H1 (cell line): ENCODE data around the gene ZNF202. TPM values are rescaled to one million over a fixed set of nuclear protein-coding genes. Genes with fewer than 3 reads are reported as not detected.

Experiments used
- CTCF ChIA-PET: fragments of 300-600 bp; sonication (Branson Sonifier 250); formaldehyde crosslinking; loops from one replicate; lab custom pipeline; 2021; ENCODE audit not compliant: partially characterized antibody; lab: Charles Lee
- POLR2A ChIA-PET: fragments of 300-600 bp; sonication (Branson Sonifier 250); formaldehyde crosslinking; loops from one replicate; lab custom pipeline; 2021; ENCODE audit warnings: inconsistent platforms; ENCODE audit not compliant: partially characterized antibody; lab: Charles Lee
- DNase-seq, 2 experiments: peaks; one replicate each; pipeline versions ENCODE4 v3.0.0 to v3.0.0-alpha.2; 2010 to 2022; ENCODE audit warnings: low spot score in 2 of 2, low read depth in 1 of 2, mixed read lengths in 1 of 2
- FAIRE-seq: peaks from 2 replicates; lab custom pipeline; 2011; peaks lifted over from hg19 to GRCh38; lab: Jason Lieb, UNC
- H2AFZ ChIP-seq: 2 replicates; pipeline ENCODE4 v1.8.1; 2012; ENCODE audit warnings: low read length, inconsistent platforms
- H2AK5ac ChIP-seq: 2 replicates; pipeline ENCODE4 v1.6.1; 2013; ENCODE audit warnings: low read depth, low read length
- H2BK120ac ChIP-seq: replicated peaks from 2 replicates; pipeline ENCODE3; 2013; ENCODE audit warnings: low read depth, low read length, inconsistent platforms
- H2BK12ac ChIP-seq: 2 replicates; pipeline ENCODE4 v1.6.1; 2013; ENCODE audit warnings: low read depth, low read length
- H2BK15ac ChIP-seq: 2 replicates; pipeline ENCODE4 v1.6.1; 2013; ENCODE audit warnings: low read length
- H2BK20ac ChIP-seq: 2 replicates; pipeline ENCODE4 v1.6.1; 2013; ENCODE audit warnings: low read length
- H2BK5ac ChIP-seq: 2 replicates; pipeline ENCODE4 v1.6.1; 2013; ENCODE audit warnings: low read depth, low read length
- H3K14ac ChIP-seq: 2 replicates; pipeline ENCODE4 v1.6.1; 2013; ENCODE audit warnings: inconsistent platforms; ENCODE audit not compliant: insufficient read length
- H3K18ac ChIP-seq: 2 replicates; pipeline ENCODE4 v1.6.1; 2013; ENCODE audit warnings: low read length; ENCODE audit errors: extremely low read depth
- H3K23ac ChIP-seq: 2 replicates; pipeline ENCODE4 v1.6.1; 2013; ENCODE audit warnings: inconsistent platforms; ENCODE audit not compliant: insufficient read length
- H3K23me2 ChIP-seq: 2 replicates; pipeline ENCODE4 v1.6.1; 2013; ENCODE audit warnings: low read depth, low read length
- H3K27ac ChIP-seq: 2 replicates; pipeline ENCODE4 v1.6.1; 2011; ENCODE audit warnings: low read depth, low read length, inconsistent platforms
- H3K27me3 ChIP-seq, 4 experiments: replicated peaks in 1 of 4; 1 replicate in 1 of 4; 2 replicates in 3 of 4; pipeline versions ENCODE4 v1.6.1 to v1.8.1; 2011 to 2013; ENCODE audit warnings: low read length in 3 of 4, mild to moderate bottlenecking in 3 of 4, inconsistent platforms in 2 of 4, mixed read lengths in 2 of 4, moderate library complexity in 1 of 4; ENCODE audit not compliant: control insufficient read depth in 3 of 4, insufficient read depth in 3 of 4; ENCODE audit errors: extremely low read depth in 1 of 4
- H3K36me3 ChIP-seq, 4 experiments: 2 replicates each; pipeline versions ENCODE4 v1.6.1 to v1.8.1; 2011 to 2013; ENCODE audit warnings: mild to moderate bottlenecking in 4 of 4, low read length in 3 of 4, moderate library complexity in 2 of 4, control low read depth in 1 of 4, inconsistent platforms in 1 of 4; ENCODE audit not compliant: insufficient read depth in 4 of 4, control insufficient read depth in 2 of 4
- H3K4ac ChIP-seq: replicated peaks from 2 replicates; pipeline ENCODE3; 2013; ENCODE audit warnings: low read length, low read depth, mixed read lengths, inconsistent platforms; ENCODE audit not compliant: insufficient read length
- H3K4me1 ChIP-seq, 4 experiments: replicated peaks in 1 of 4; 1 replicate in 1 of 4; 2 replicates in 3 of 4; pipeline versions ENCODE4 v1.6.1 to v1.8.1; 2011 to 2013; ENCODE audit warnings: low read length in 3 of 4, inconsistent platforms in 2 of 4, mixed read lengths in 1 of 4; ENCODE audit not compliant: insufficient read depth in 4 of 4, control insufficient read depth in 3 of 4
- H3K4me2 ChIP-seq, 2 experiments: 2 replicates each; pipeline versions ENCODE4 v1.6.1 to v1.8.1; 2011 to 2013; ENCODE audit warnings: low read depth in 2 of 2, low read length in 2 of 2, control low read depth in 1 of 2, inconsistent platforms in 1 of 2, mild to moderate bottlenecking in 1 of 2; ENCODE audit not compliant: insufficient read depth in 1 of 2
- H3K4me3 ChIP-seq, 4 experiments: fragments of 200-600, 300-600 bp in 1 of 4; sonication (generic), shearing (Covaris generic), sonication (Bioruptor Twin) in 1 of 4; 2 replicates each; pipeline versions ENCODE4 v1.5.1 to v1.8.1; 2011 to 2016; ENCODE audit warnings: low read length in 4 of 4, low read depth in 3 of 4, control low read depth in 2 of 4, inconsistent platforms in 2 of 4, mild to moderate bottlenecking in 2 of 4, mixed read lengths in 1 of 4, moderate library complexity in 1 of 4; ENCODE audit not compliant: insufficient read depth in 2 of 4; ENCODE audit errors: extremely low read depth in 1 of 4
- H3K56ac ChIP-seq: replicated peaks from 2 replicates; pipeline ENCODE3; 2013; ENCODE audit warnings: low read depth, mild to moderate bottlenecking, mixed read lengths, low read length, inconsistent platforms; ENCODE audit not compliant: insufficient read length
- H3K79me1 ChIP-seq: 2 replicates; pipeline ENCODE4 v1.6.1; 2013; ENCODE audit warnings: low read depth, low read length, control low read depth
- H3K79me2 ChIP-seq, 2 experiments: 2 replicates each; pipeline versions ENCODE4 v1.6.1 to v1.8.1; 2012 to 2013; ENCODE audit warnings: low read length in 2 of 2, mild to moderate bottlenecking in 2 of 2, inconsistent platforms in 1 of 2; ENCODE audit not compliant: insufficient read depth in 2 of 2, control insufficient read depth in 1 of 2
- H3K9ac ChIP-seq, 4 experiments: replicated peaks in 1 of 4; 1 replicate in 1 of 4; 2 replicates in 3 of 4; pipeline versions ENCODE4 v1.6.1 to v1.8.1; 2011 to 2013; ENCODE audit warnings: low read depth in 3 of 4, low read length in 3 of 4, control low read depth in 2 of 4, mild to moderate bottlenecking in 2 of 4, moderate library complexity in 2 of 4, inconsistent platforms in 1 of 4; ENCODE audit errors: extremely low read depth in 1 of 4
- H3K9me3 ChIP-seq, 2 experiments: 2 replicates each; pipeline versions ENCODE4 v1.6.1 to v1.8.1; 2012 to 2013; ENCODE audit warnings: mild to moderate bottlenecking in 2 of 2, moderate library complexity in 2 of 2, control low read depth in 1 of 2, inconsistent platforms in 1 of 2, low read depth in 1 of 2, low read length in 1 of 2, mixed read lengths in 1 of 2; ENCODE audit not compliant: insufficient read depth in 2 of 2
- H4K20me1 ChIP-seq, 2 experiments: replicated peaks in 1 of 2; 2 replicates each; pipeline versions ENCODE3 to v1.8.1; 2011 to 2013; ENCODE audit warnings: inconsistent platforms in 2 of 2, low read length in 2 of 2, mild to moderate bottlenecking in 1 of 2; ENCODE audit not compliant: insufficient read depth in 2 of 2, control insufficient read depth in 1 of 2
- H4K5ac ChIP-seq: 2 replicates; pipeline ENCODE4 v1.6.1; 2013; ENCODE audit warnings: low read length, low read depth, mixed read lengths, inconsistent platforms; ENCODE audit not compliant: insufficient read length
- H4K8ac ChIP-seq: 2 replicates; pipeline ENCODE4 v1.8.0; 2013; ENCODE audit warnings: mild to moderate bottlenecking, moderate library complexity, low read length, inconsistent platforms; ENCODE audit not compliant: insufficient read depth; ENCODE audit errors: extremely low read depth
- H4K91ac ChIP-seq: replicated peaks from 2 replicates; pipeline ENCODE3; 2013; ENCODE audit warnings: low read length, mixed read lengths, inconsistent platforms; ENCODE audit not compliant: insufficient read length
- CEBPB ChIP-seq: IDR thresholded peaks from 2 replicates; pipeline ENCODE4 v1.6.1; 2012; ENCODE audit warnings: low read depth, low read length
- E2F6 ChIP-seq: IDR thresholded peaks from 2 replicates; pipeline ENCODE4 v1.6.1; 2012; ENCODE audit warnings: inconsistent platforms
- MAX ChIP-seq: IDR thresholded peaks from 2 replicates; pipeline ENCODE4 v1.6.1; 2012; ENCODE audit warnings: inconsistent platforms
- RNF2 ChIP-seq: fragments of 200-900, 300-1000 bp; sonication (generic); IDR thresholded peaks from 2 replicates; pipeline ENCODE4 v1.7.1; 2016; ENCODE audit warnings: borderline replicate concordance, low read depth, mild to moderate bottlenecking, antibody characterized with exemption, low read length; ENCODE audit not compliant: poor library complexity, severe bottlenecking; ENCODE audit errors: missing control alignments
- SIX5 ChIP-seq: IDR thresholded peaks from 2 replicates; pipeline ENCODE4 v1.6.1; 2011; ENCODE audit warnings: mild to moderate bottlenecking, low read depth, low read length
- WGBS, 2 experiments: shearing (Covaris generic) in 1 of 2; methylation state at CpG; one replicate each; pipeline versions ENCODE4 v1.1.6 to v1.1.7; 2013 to 2015; ENCODE audit warnings: low lambda C conversion rate in 2 of 2, mixed read lengths in 2 of 2, inconsistent platforms in 1 of 2, low coverage in 1 of 2, missing lambda C conversion rate in 1 of 2; ENCODE audit not compliant: insufficient replicate concordance in 2 of 2, insufficient coverage in 1 of 2, insufficient read length in 1 of 2; ENCODE audit errors: extremely low coverage in 1 of 2, missing lambda C conversion rate in 1 of 2; 5-methylcytosine and 5-hydroxymethylcytosine counted together
- polyA plus RNA-seq, 7 experiments: library from polyadenylated mRNA; depleted of rRNA in 3 of 7; stranded (reverse) in 5 of 7; unstranded in 2 of 7; fragments of >200 nt in 5 of 7; fragments of 200-250 nt in 2 of 7; gene quantifications; 1 replicate in 5 of 7; 2 replicates in 1 of 7; 4 replicates in 1 of 7; pipeline versions ENCODE4 v1.2.1 to v1.2.3, GENCODE V29; 2011 to 2013; ENCODE audit warnings: missing spikeins in 2 of 7, mixed read lengths in 2 of 7
- total RNA-seq: library from RNA; stranded (reverse); fragmentation: NEBNext Ultra II Directional; extraction: Animal tissue kit (Norgen Biotek cat#: 25700); gene quantifications from 2 replicates; pipeline ENCODE4 v1.2.1, GENCODE V29; 2021

The ZNF202 gene
- total and polyA plus RNA-seq, 2 of the 8 experiments (the other 6 are each of a cell fraction or from before 2014, with no cell fraction given) = 14.1 to 33.9 TPM

GRCh38 chr11:123729602-123730001 lies 11.9 kb downstream of the ZNF202 start:
- Histone ChIP-seq H3K18ac (no peak overlapping the region), H2BK20ac (no peak overlapping the region), H3K4ac (no peak overlapping the region), H3K79me2 (peaks cover 10 to 41% of the 10 kb centered on the region in 2 experiments; a peak in 3 of 4 replicates), H4K5ac (no peak overlapping the region), H3K23me2 (no peaks in the 10 kb centered on the region; the same call in 1 of the 2 replicates), H3K9me3 (peaks cover 3 to 12% of the 10 kb centered on the region in 2 experiments; a peak in 2 of 4 replicates), H3K79me1 (peaks cover 18% of the 10 kb centered on the region), H3K27ac (no peak overlapping the region), H3K9ac (no peak overlapping the region), H4K20me1 (no peaks in the 10 kb centered on the region), H3K4me2 (no peak overlapping the region), H4K91ac (no peak overlapping the region), H3K27me3 (no peaks in the 10 kb centered on the region), H3K36me3 (peaks cover 59 to 89% (median 78%) of the 10 kb centered on the region in 4 experiments), H3K56ac (no peak overlapping the region), H2AFZ (no peak overlapping the region), H2BK15ac (no peak overlapping the region), H3K4me1 (no peaks in the 10 kb centered on the region), H2AK5ac (no peak overlapping the region), H2BK12ac (no peak overlapping the region), H2BK120ac (no peak overlapping the region), H3K4me3 (no peak overlapping the region), H4K8ac (no peak overlapping the region), H2BK5ac (peak overlapping the region; percentile 36; the same call in 1 of the 2 replicates), H3K23ac (no peak overlapping the region), H3K14ac (no peak overlapping the region)
- FAIRE-seq = no peak
- ChIA-PET CTCF (interaction anchor here (0.9 to 4.1 kb wide), 5 partner anchors 9 to 342 kb away, joined by 5 to 21 read pairs (median 5); no protein-coding TSS in a partner anchor), POLR2A (interaction anchor here (1.1 to 1.3 kb wide), 3 partner anchors 8 to 12 kb away, joined by 3 to 6 read pairs (median 6); partner anchors contain the start of gene ZNF202)
- no peak for DNase-seq
- 92% methylated on average over 8 of the region's 8 CpGs; no CpG with 5 or more reads in 1 of the 2 experiments for WGBS, 2 experiments
- TF ChIP-seq E2F6 (no peak), RNF2 (no peak), CEBPB (no peak), SIX5 (no peak), MAX (no peak)
